Measurements from ENCODE around the gene LRTM1. TPM values are rescaled to one million over a fixed set of nuclear protein-coding genes. Genes with fewer than 3 reads are reported as not detected.

The LRTM1 gene
- total RNA-seq, 1 experiment from 2014 or later = not detected

DNA sequence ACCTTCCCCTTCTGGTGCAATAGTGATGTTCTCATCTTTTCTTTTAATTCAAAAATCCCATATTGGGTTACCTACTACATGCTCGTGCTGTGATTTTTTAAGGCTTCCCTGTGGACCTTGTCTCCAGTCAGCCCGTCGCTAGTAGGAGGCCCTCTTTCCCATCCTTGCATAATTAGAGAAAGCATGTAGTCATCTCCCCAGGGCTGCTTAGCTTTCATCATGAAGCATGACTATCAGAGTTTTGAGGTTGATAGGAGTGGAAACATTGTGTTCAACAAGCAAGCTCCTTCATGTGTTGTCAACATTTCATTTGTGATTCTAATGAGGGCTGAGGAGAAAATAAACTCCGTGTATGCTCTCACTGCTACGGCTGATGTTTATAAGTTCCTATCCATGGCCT, 8.7 kb upstream of the LRTM1 start:
- Histone ChIP-seq H3K27me3 (ENCODE audit: insufficient read depth, low read length) (no peaks in the 10 kb centered on the region), H3K9me2 (ENCODE audit: insufficient read depth) (no peaks in the 10 kb centered on the region), H3K9ac (ENCODE audit: low read length) (no peak overlapping the region), H3K9me3 (ENCODE audit: control insufficient read depth in 1 of 2, insufficient read depth in 1 of 2, low read depth in 1 of 2, low read length in 2 of 2) (0 out of 4 replicates have a peak, but pooled peaks cover 0 to 4% of the 10 kb centered on the region in 2 experiments), H2AFZ (ENCODE audit: low read depth, low read length, poor library complexity, severe bottlenecking) (no peak overlapping the region), H3K4me3 (replicated peaks in 1 of 2; ENCODE audit: low read depth in 1 of 2, low read length in 2 of 2) (no peak overlapping the region), H3K4me2 (ENCODE audit: low read length) (no peak overlapping the region), H3K4me1 (ENCODE audit: control insufficient read depth in 1 of 2, insufficient read depth in 2 of 2, low read length in 2 of 2) (no peaks in the 10 kb centered on the region), H4K20me1 (ENCODE audit: insufficient read depth) (no peaks in the 10 kb centered on the region), H3K27ac (ENCODE audit: low read depth, low read length) (no peak overlapping the region), H3K79me2 (ENCODE audit: insufficient read depth, low read length) (no peaks in the 10 kb centered on the region), H3K36me3 (ENCODE audit: control insufficient read depth in 1 of 2, insufficient read depth in 2 of 2, low read length in 2 of 2) (no peaks in the 10 kb centered on the region)
- no peak for DNase-seq (ENCODE audit: low read depth, low spot score)
- RAD21 ChIA-PET (ENCODE audit: low non-redundant PET in 1 of 2, low total read pairs in 2 of 2, uncharacterized antibody in 2 of 2, unreplicated experiment in 2 of 2) = no interaction called here
- no peak for ATAC-seq
- CTCF ChIA-PET = no interaction called here
- TF ChIP-seq ZNF274 (IDR thresholded peaks at IDR 0.05; ENCODE audit: low read depth, low read length) (no peak), JUND (IDR thresholded peaks at IDR 0.05) (no peak), TCF7L2 (IDR thresholded peaks at IDR 0.05; ENCODE audit: borderline replicate concordance, extremely low read depth, insufficient read depth, insufficient read length) (no peak), CEBPB (IDR thresholded peaks at IDR 0.05; ENCODE audit: low read depth) (no peak), YY1 (IDR thresholded peaks at IDR 0.05; ENCODE audit: extremely low read depth, insufficient replicate concordance, low read depth, low read length) (no peak), EZH2 (IDR thresholded peaks at IDR 0.05) (no peak), EZH2phosphoT487 (IDR thresholded peaks at IDR 0.05; ENCODE audit: borderline replicate concordance) (no peak)
- no TSS peak for BruUV-seq (replicated peaks)
- POLR2A ChIA-PET = no interaction called here
- intact Hi-C loops (cut with micrococcal nuclease) = no loop called here

DNA sequence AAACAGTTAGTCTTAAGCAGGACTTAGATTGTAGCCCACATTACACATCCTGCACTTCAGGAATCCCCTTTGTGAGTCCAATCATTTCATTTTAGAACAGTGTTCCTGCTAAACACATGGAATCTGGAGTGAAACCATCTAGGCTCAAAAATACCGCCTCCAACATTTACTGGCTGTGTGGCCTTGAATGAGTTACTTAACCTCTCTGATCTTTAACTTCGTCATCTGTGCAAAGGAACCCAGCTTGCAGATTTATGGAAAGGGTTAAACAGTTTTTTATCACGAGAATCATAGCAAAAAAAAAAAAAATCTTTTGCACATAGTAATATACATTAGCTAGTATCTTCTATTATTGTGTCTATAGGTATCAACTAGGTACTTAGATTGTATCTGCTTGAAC, 8.0 kb upstream of the LRTM1 start:
- no peaks in the 10 kb centered on the region for H3K36me3 ChIP-seq (ENCODE audit: control insufficient read depth in 1 of 2, insufficient read depth in 2 of 2, low read length in 2 of 2)
- ATAC-seq (no peak), DNase-seq (ENCODE audit: low read depth, low spot score) (no peak)
- CTCF ChIA-PET = no interaction called here
- no peaks in the 10 kb centered on the region for H3K9me2 ChIP-seq (ENCODE audit: insufficient read depth)
- H3K79me2 ChIP-seq (ENCODE audit: insufficient read depth, low read length) = no peaks in the 10 kb centered on the region
- no peaks in the 10 kb centered on the region for H3K27me3 ChIP-seq (ENCODE audit: insufficient read depth, low read length)
- TF ChIP-seq YY1 (IDR thresholded peaks at IDR 0.05; ENCODE audit: extremely low read depth, insufficient replicate concordance, low read depth, low read length) (no peak), EZH2 (IDR thresholded peaks at IDR 0.05) (no peak), EZH2phosphoT487 (IDR thresholded peaks at IDR 0.05; ENCODE audit: borderline replicate concordance) (no peak), ELF1 (IDR thresholded peaks at IDR 0.05; ENCODE audit: borderline replicate concordance, low read depth) (no peak), POLR2A (IDR thresholded peaks at IDR 0.05; ENCODE audit: borderline replicate concordance, extremely low read depth, insufficient read depth, insufficient read length) (no peak), POLR2AphosphoS5 (IDR thresholded peaks at IDR 0.05; ENCODE audit: low read depth, low read length) (no peak), CEBPB (IDR thresholded peaks at IDR 0.05; ENCODE audit: low read depth) (no peak), CBX3 (IDR thresholded peaks at IDR 0.05; ENCODE audit: low read depth) (no peak), FOSL1 (IDR thresholded peaks at IDR 0.05; ENCODE audit: low read depth) (no peak), ZNF274 (IDR thresholded peaks at IDR 0.05; ENCODE audit: low read depth, low read length) (no peak)
- TF ChIP-seq, protein P1, sequence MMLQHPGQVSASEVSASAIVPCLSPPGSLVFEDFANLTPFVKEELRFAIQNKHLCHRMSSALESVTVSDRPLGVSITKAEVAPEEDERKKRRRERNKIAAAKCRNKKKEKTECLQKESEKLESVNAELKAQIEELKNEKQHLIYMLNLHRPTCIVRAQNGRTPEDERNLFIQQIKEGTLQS (IDR thresholded peaks at IDR 0.05) = no peak
- TF ChIP-seq, protein P2, sequence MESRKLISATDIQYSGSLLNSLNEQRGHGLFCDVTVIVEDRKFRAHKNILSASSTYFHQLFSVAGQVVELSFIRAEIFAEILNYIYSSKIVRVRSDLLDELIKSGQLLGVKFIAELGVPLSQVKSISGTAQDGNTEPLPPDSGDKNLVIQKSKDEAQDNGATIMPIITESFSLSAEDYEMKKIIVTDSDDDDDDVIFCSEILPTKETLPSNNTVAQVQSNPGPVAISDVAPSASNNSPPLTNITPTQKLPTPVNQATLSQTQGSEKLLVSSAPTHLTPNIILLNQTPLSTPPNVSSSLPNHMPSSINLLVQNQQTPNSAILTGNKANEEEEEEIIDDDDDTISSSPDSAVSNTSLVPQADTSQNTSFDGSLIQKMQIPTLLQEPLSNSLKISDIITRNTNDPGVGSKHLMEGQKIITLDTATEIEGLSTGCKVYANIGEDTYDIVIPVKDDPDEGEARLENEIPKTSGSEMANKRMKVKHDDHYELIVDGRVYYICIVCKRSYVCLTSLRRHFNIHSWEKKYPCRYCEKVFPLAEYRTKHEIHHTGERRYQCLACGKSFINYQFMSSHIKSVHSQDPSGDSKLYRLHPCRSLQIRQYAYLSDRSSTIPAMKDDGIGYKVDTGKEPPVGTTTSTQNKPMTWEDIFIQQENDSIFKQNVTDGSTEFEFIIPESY (IDR thresholded peaks at IDR 0.05; ENCODE audit: extremely low read depth, insufficient replicate concordance, low read length) = no peak
- TF ChIP-seq, protein P3, sequence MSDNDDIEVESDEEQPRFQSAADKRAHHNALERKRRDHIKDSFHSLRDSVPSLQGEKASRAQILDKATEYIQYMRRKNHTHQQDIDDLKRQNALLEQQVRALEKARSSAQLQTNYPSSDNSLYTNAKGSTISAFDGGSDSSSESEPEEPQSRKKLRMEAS (IDR thresholded peaks at IDR 0.05) = no peak
- intact Hi-C loops (cut with micrococcal nuclease) = no loop called here
- no peak overlapping the region for H3K4me3 ChIP-seq (replicated peaks in 1 of 2; ENCODE audit: low read depth in 1 of 2, low read length in 2 of 2)
- H3K4me1 ChIP-seq (ENCODE audit: control insufficient read depth in 1 of 2, insufficient read depth in 2 of 2, low read length in 2 of 2) = no peaks in the 10 kb centered on the region
- H3K27ac ChIP-seq (ENCODE audit: low read depth, low read length) = no peak overlapping the region
- no peak overlapping the region for H2AFZ ChIP-seq (ENCODE audit: low read depth, low read length, poor library complexity, severe bottlenecking)
- POLR2A ChIA-PET = no interaction called here
- H3K9me3 ChIP-seq (ENCODE audit: control insufficient read depth in 1 of 2, insufficient read depth in 1 of 2, low read depth in 1 of 2, low read length in 2 of 2) = 0 out of 4 replicates have a peak, but pooled peaks cover 0 to 4% of the 10 kb centered on the region in 2 experiments
- BruUV-seq (replicated peaks) = no TSS peak
- H4K20me1 ChIP-seq (ENCODE audit: insufficient read depth) = no peaks in the 10 kb centered on the region
- no peak overlapping the region for H3K4me2 ChIP-seq (ENCODE audit: low read length)
- RAD21 ChIA-PET (ENCODE audit: low non-redundant PET in 1 of 2, low total read pairs in 2 of 2, uncharacterized antibody in 2 of 2, unreplicated experiment in 2 of 2) = no interaction called here
- no peak overlapping the region for H3K9ac ChIP-seq (ENCODE audit: low read length)

Measured in HCT116 (cell line).